Lung (tissue), 12 donors: ENCODE data around the gene STUM. TPM values are rescaled to one million over a fixed set of nuclear protein-coding genes. Genes with fewer than 3 reads are reported as not detected.

Experiments
- ATAC-seq: fragments of 200-7000 bp; cut with Tn5 transposase; one replicate; pipeline ENCODE4 v1.9.1; 2020; ENCODE audit warnings: moderate number of reproducible peaks; ENCODE audit not compliant: insufficient read depth, low FRiP score
- DNase-seq, 3 donors: peaks; one replicate each; pipeline ENCODE4 v3.0.0-alpha.2; 2013 to 2017
- H3K27ac ChIP-seq, 2 donors: one replicate each; pipeline ENCODE4 v1.5.1; 2013; ENCODE audit warnings: mild to moderate bottlenecking in 2 of 2, moderate library complexity in 2 of 2, control low read depth in 1 of 2, inconsistent platforms in 1 of 2, low read depth in 1 of 2, low read length in 1 of 2
- H3K27me3 ChIP-seq, 3 donors: one replicate each; pipeline ENCODE4 v1.5.1; 2013; ENCODE audit warnings: low read length in 2 of 3; ENCODE audit not compliant: control insufficient read depth in 3 of 3, insufficient read depth in 3 of 3
- H3K36me3 ChIP-seq, 4 donors: one replicate each; pipeline ENCODE4 v1.5.1; 2013; ENCODE audit warnings: low read length in 4 of 4, mild to moderate bottlenecking in 1 of 4, moderate library complexity in 1 of 4; ENCODE audit not compliant: control insufficient read depth in 4 of 4, insufficient read depth in 4 of 4
- H3K4me1 ChIP-seq, 5 donors: one replicate each; pipeline ENCODE4 v1.5.1; 2013; ENCODE audit warnings: low read length in 5 of 5, mild to moderate bottlenecking in 2 of 5, moderate library complexity in 1 of 5; ENCODE audit not compliant: control insufficient read depth in 5 of 5, insufficient read depth in 5 of 5
- H3K4me3 ChIP-seq: one replicate; pipeline ENCODE4 v1.5.1; 2013; ENCODE audit warnings: mild to moderate bottlenecking, control low read depth, moderate library complexity
- H3K9ac ChIP-seq, 2 donors: one replicate each; pipeline ENCODE4 v1.5.1; 2013; ENCODE audit warnings: low read length in 2 of 2, control low read depth in 1 of 2; ENCODE audit not compliant: insufficient read depth in 1 of 2
- H3K9me3 ChIP-seq, 4 donors: one replicate each; pipeline ENCODE4 v1.5.1; 2013; ENCODE audit warnings: low read length in 3 of 4, mild to moderate bottlenecking in 1 of 4, moderate library complexity in 1 of 4; ENCODE audit not compliant: control insufficient read depth in 4 of 4, insufficient read depth in 3 of 4
- CTCF ChIP-seq: IDR thresholded peaks from 2 replicates; pipeline ENCODE4 v1.5.1; 2012; ENCODE audit warnings: mild to moderate bottlenecking; ENCODE audit errors: control extremely low read depth, extremely low read depth
- WGBS, 2 donors: extraction: QIAGEN DNeasy Blood & Tissue Kit; methylation state at CpG; one replicate each; pipeline ENCODE4 v1.1.7; 2013; 5-methylcytosine and 5-hydroxymethylcytosine counted together
- polyA plus RNA-seq, 2 donors: library from polyadenylated mRNA; stranded (reverse); fragments of 200-250 nt; gene quantifications; one replicate each; pipeline ENCODE4 v1.2.1, GENCODE V29; 2013
- total RNA-seq, 2 donors: library from RNA; depleted of rRNA in 1 of 2; stranded (reverse); fragments of >200 nt in 1 of 2; gene quantifications; one replicate each; pipeline ENCODE4 v1.2.1, GENCODE V29; 2014 to 2021
- donor health status: control.
- donor health status: control.
- donor health status: Bipolar disorder and iron deficiency.
- donor health status: healthy.
- donor health status: DM: yes; HTN: yes; CAD: no.

The STUM gene
- total and polyA plus RNA-seq, 4 donors = 0.09 to 0.58 (median 0.48) TPM

DNA sequence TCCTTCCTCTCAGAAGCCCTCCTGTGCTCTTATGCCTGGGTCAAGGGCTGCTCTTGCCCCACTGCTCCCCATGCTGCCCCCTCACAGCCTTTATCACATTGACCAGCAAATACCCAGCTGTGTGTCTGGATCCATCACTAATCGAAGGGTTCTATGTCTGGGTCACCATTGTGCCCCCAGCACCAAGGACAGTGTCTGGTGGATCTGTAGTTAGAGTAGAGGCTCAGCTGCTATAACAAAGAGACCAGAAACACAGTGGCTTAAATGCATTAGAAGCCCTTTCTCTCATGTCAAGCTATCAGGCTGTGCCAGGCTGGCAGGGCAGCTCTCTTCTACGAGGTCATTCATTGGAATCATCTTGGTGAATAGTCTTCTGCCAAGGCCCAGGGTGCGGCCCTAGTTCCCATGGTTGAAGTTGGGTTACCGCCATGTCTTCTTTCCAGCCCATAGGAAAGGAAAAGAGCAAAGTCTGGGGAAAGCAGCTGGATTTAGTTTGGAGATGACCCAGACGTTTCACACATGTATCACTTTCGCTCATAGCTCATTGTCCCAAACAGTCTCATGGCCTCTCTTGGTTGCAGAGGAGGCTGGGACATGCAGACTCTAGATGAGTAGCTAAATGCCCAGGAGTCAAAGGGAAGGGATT, 32.2 kb downstream of the STUM start:
- Histone ChIP-seq H3K9ac (no peak overlapping the region), H3K4me3 (no peak overlapping the region), H3K4me1 (peaks cover 0 to 3% (median 0%) of the 10 kb centered on the region in 5 donors), H3K27ac (no peak overlapping the region), H3K9me3 (peaks cover 0 to 5% (median 0%) of the 10 kb centered on the region in 4 donors), H3K27me3 (no peaks in the 10 kb centered on the region), H3K36me3 (no peaks in the 10 kb centered on the region)
- DNase-seq (no peak), ATAC-seq (no peak)
- TF ChIP-seq CTCF = no peak
- 79 to 80% methylated on average over 6 of the region's 6 CpGs for WGBS, 2 donors

GRCh38 chr1:226581650-226582330, 33.2 kb downstream of the STUM start:
- Histone ChIP-seq H3K27ac (no peak overlapping the region), H3K4me1 (peaks cover 0 to 3% (median 0%) of the 10 kb centered on the region in 5 donors), H3K9me3 (peaks cover 0 to 5% (median 0%) of the 10 kb centered on the region in 4 donors), H3K4me3 (no peak overlapping the region), H3K9ac (no peak overlapping the region), H3K27me3 (no peaks in the 10 kb centered on the region), H3K36me3 (no peaks in the 10 kb centered on the region)
- DNase-seq (no peak), ATAC-seq (no peak)
- no peak for TF ChIP-seq CTCF
- 94 to 98% methylated on average over 8 of the region's 8 CpGs for WGBS, 2 donors

DNA sequence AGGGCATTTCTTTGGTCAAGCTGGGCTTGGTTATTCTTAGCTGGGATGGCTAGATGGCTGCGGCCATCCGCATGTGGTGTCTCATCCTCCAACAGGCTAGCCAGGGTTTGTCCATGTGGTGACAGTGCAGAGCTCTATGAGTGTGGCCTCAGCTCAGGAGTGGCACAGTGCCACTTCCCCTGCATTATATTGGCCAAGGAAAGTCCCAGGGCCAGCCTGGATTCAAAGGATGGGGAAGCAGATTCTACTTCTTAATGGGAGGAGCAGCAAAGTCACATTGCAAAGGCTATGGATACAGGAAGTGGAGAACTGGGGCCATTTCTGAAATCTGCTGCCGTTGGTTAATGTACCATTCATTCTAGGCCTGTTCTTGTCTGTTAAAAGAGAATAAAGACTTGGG, 34.4 kb downstream of the STUM start:
- no peak for TF ChIP-seq CTCF
- Histone ChIP-seq H3K4me3 (no peak overlapping the region), H3K9ac (no peak overlapping the region), H3K27me3 (no peaks in the 10 kb centered on the region), H3K9me3 (peaks cover 0 to 5% (median 0%) of the 10 kb centered on the region in 4 donors), H3K4me1 (no peaks in the 10 kb centered on the region), H3K36me3 (no peaks in the 10 kb centered on the region), H3K27ac (no peak overlapping the region)
- WGBS, 2 donors = 93 to 96% methylated on average over 3 of the region's 3 CpGs
- DNase-seq = no peak
- no peak for ATAC-seq
